Cardiac fibroblast (primary cell): ENCODE data around the gene KIAA1755.

Experiments used
- DNase-seq, 2 donors: peaks; one replicate each; pipeline versions ENCODE4 v3.0.0 to v3.0.0-alpha.2; 2010; ENCODE audit warnings: low read depth in 2 of 2
- H3K4me3 ChIP-seq, 2 donors: replicated peaks in 1 of 2; 1 replicate in 1 of 2; 2 replicates in 1 of 2; pipeline ENCODE4 v1.5.1; 2011; ENCODE audit warnings: low read depth in 2 of 2, low read length in 2 of 2, mild to moderate bottlenecking in 2 of 2, moderate library complexity in 1 of 2
- CTCF ChIP-seq: IDR thresholded peaks from one replicate; pipeline ENCODE4 v1.5.1; 2011; ENCODE audit warnings: low read depth, mild to moderate bottlenecking, low read length, inconsistent platforms

KIAA1755 gene

GRCh38 chr20:38190936-38191371 is 69.6 kb downstream of the KIAA1755 start:
- no peak for DNase-seq
- no peak overlapping the region for H3K4me3 ChIP-seq
- TF ChIP-seq CTCF = no peak

- DNase-seq = no peak
- no peak for TF ChIP-seq CTCF
- no peak overlapping the region for H3K4me3 ChIP-seq
Observed at GRCh38 chr20:38190166-38190565, 70.4 kb downstream of the KIAA1755 start.

GRCh38 chr20:38187517-38187916 is 73.0 kb downstream of the KIAA1755 start:
- no peak for TF ChIP-seq CTCF
- DNase-seq = peak in 1 of 2 donors; percentile 21

GRCh38 chr20:38186788-38187221 is 73.7 kb downstream of the KIAA1755 start:
- TF ChIP-seq CTCF = no peak
- H3K4me3 ChIP-seq = no peak overlapping the region
- peak in 1 of 2 donors; percentile 71 for DNase-seq

More at GRCh38 chr20:38187517-38187916, 73.0 kb downstream of the KIAA1755 start:
- H3K4me3 ChIP-seq = no peak overlapping the region

- no peak for TF ChIP-seq CTCF
- DNase-seq = no peak
- no peak overlapping the region for H3K4me3 ChIP-seq
Observed at GRCh38 chr20:38184101-38184500, 76.4 kb downstream of the KIAA1755 start.

GRCh38 chr20:38181971-38182370 is 78.6 kb downstream of the KIAA1755 start:
- no peak for TF ChIP-seq CTCF
- no peak overlapping the region for H3K4me3 ChIP-seq
- no peak for DNase-seq

- no peak for TF ChIP-seq CTCF
- DNase-seq = no peak
Observed at GRCh38 chr20:38181207-38181801, 79.2 kb downstream of the KIAA1755 start.

More at GRCh38 chr20:38181207-38181801, 79.2 kb downstream of the KIAA1755 start:
- no peak overlapping the region for H3K4me3 ChIP-seq
